WTC11 (cell line): ENCODE results near the gene DIDO1. TPM values are rescaled to one million over a fixed set of nuclear protein-coding genes. Genes with fewer than 3 reads are reported as not detected.
A peak's percentile ranks its signal among the peaks of the same experiment; 100 is the strongest.

Source experiments
- ATAC-seq: fragments of 200-7000 bp; cut with Tn5 transposase; 2 replicates; pipeline ENCODE4 v1.10.0; 2021; ENCODE audit warnings: mild to moderate bottlenecking, moderate library complexity
- CTCF ChIA-PET: fragments of 300-600 bp; sonication (Branson Sonifier 250); formaldehyde crosslinking; loops from one replicate; lab custom pipeline; 2021; ENCODE audit warnings: antibody characterized with exemption; lab: Charles Lee
- POLR2A ChIA-PET: fragments of 350-600 bp; sonication (Branson Sonifier 250); formaldehyde crosslinking; loops from one replicate; lab custom pipeline; 2021; ENCODE audit warnings: antibody characterized with exemption; lab: Charles Lee
- DNase-seq: peaks from one replicate; pipeline ENCODE4 v3.0.0; 2021; ENCODE audit warnings: low spot score
- H3K27ac Mint-ChIP-seq: 2 replicates; pipeline ENCODE4 v1.8.0; 2021; ENCODE audit warnings: mixed read lengths
- H3K27me3 Mint-ChIP-seq: 2 replicates; pipeline ENCODE4 v1.8.0; 2021; ENCODE audit warnings: low read depth, mild to moderate bottlenecking, moderate library complexity, mixed read lengths
- H3K36me3 Mint-ChIP-seq: 2 replicates; pipeline ENCODE4 v1.8.0; 2021; ENCODE audit warnings: mixed read lengths
- H3K4me1 Mint-ChIP-seq: 2 replicates; pipeline ENCODE4 v1.8.0; 2022; ENCODE audit warnings: mixed read lengths
- H3K4me3 Mint-ChIP-seq: 2 replicates; pipeline ENCODE4 v1.8.0; 2021; ENCODE audit warnings: mild to moderate bottlenecking, moderate library complexity, mixed read lengths
- H3K9me3 Mint-ChIP-seq: 2 replicates; pipeline ENCODE4 v1.8.0; 2021; ENCODE audit warnings: mixed read lengths
- ATF1 ChIP-seq: sonication (generic); formaldehyde crosslinking; IDR thresholded peaks from 2 replicates; pipeline ENCODE4 v1.8.1; 2023; ENCODE audit warnings: mild to moderate bottlenecking, moderate library complexity, missing genetic modification reagents
- CBFB ChIP-seq: sonication (generic); formaldehyde crosslinking; IDR thresholded peaks from 2 replicates; pipeline ENCODE4 v1.8.1; 2022; ENCODE audit warnings: mild to moderate bottlenecking, low read depth, missing genetic modification reagents
- CREB1 ChIP-seq: sonication (generic); formaldehyde crosslinking; IDR thresholded peaks from 2 replicates; pipeline ENCODE4 v1.8.0; 2023; ENCODE audit warnings: mild to moderate bottlenecking, missing genetic modification reagents
- ETV6 ChIP-seq: sonication (generic); formaldehyde crosslinking; IDR thresholded peaks from 2 replicates; pipeline ENCODE4 v1.8.1; 2022; ENCODE audit warnings: mild to moderate bottlenecking, missing genetic modification reagents
- FOXP1 ChIP-seq: sonication (generic); formaldehyde crosslinking; IDR thresholded peaks from 2 replicates; pipeline ENCODE4 v1.8.0; 2022; ENCODE audit warnings: missing genetic modification reagents, mild to moderate bottlenecking, moderate library complexity, borderline replicate concordance
- GABPB1 ChIP-seq: sonication (generic); formaldehyde crosslinking; IDR thresholded peaks from 2 replicates; pipeline ENCODE4 v1.8.1; 2023; ENCODE audit warnings: mild to moderate bottlenecking, missing genetic modification reagents
- JAZF1 ChIP-seq: fragments of 250-450 bp; sonication (Bioruptor Pico); IDR thresholded peaks from 2 replicates; pipeline ENCODE4 v1.9.0; 2021; ENCODE audit warnings: moderate library complexity, mild to moderate bottlenecking, inconsistent platforms
- KAT7 ChIP-seq: sonication (generic); formaldehyde crosslinking; IDR thresholded peaks from 2 replicates; pipeline ENCODE4 v1.8.1; 2023; ENCODE audit warnings: missing genetic modification reagents, mild to moderate bottlenecking, borderline replicate concordance
- MYBL2 ChIP-seq: sonication (generic); formaldehyde crosslinking; IDR thresholded peaks from 2 replicates; pipeline ENCODE4 v1.8.1; 2023; ENCODE audit warnings: mild to moderate bottlenecking, moderate library complexity, missing genetic modification reagents
- NFATC4 ChIP-seq: fragments of 250-450 bp; sonication (Bioruptor Pico); IDR thresholded peaks from 2 replicates; pipeline ENCODE4 v1.9.0; 2021; ENCODE audit warnings: mild to moderate bottlenecking
- NR1H2 ChIP-seq: sonication (generic); formaldehyde crosslinking; IDR thresholded peaks from 2 replicates; pipeline ENCODE4 v1.9.0; 2021; ENCODE audit warnings: mild to moderate bottlenecking, moderate library complexity, missing genetic modification reagents
- NR2C2 ChIP-seq: sonication (generic); formaldehyde crosslinking; IDR thresholded peaks from 2 replicates; pipeline ENCODE4 v1.8.0; 2022; ENCODE audit warnings: mild to moderate bottlenecking, missing genetic modification reagents
- PRRX2 ChIP-seq: fragments of 250-450 bp; sonication (Bioruptor Pico); IDR thresholded peaks from 2 replicates; pipeline ENCODE4 v1.8.0; 2021; ENCODE audit warnings: mild to moderate bottlenecking
- RELA ChIP-seq: sonication (generic); formaldehyde crosslinking; IDR thresholded peaks from 2 replicates; pipeline ENCODE4 v1.8.1; 2022; ENCODE audit warnings: missing genetic modification reagents, mild to moderate bottlenecking, borderline replicate concordance
- SMAD3 ChIP-seq: sonication (generic); formaldehyde crosslinking; IDR thresholded peaks from 2 replicates; pipeline ENCODE4 v1.8.0; 2022; ENCODE audit warnings: missing genetic modification reagents, mild to moderate bottlenecking, borderline replicate concordance
- SP1 ChIP-seq: sonication (generic); formaldehyde crosslinking; conservative IDR thresholded peaks from 2 replicates; pipeline ENCODE4 v1.8.1; 2022; ENCODE audit warnings: missing genetic modification reagents
- TP53 ChIP-seq: sonication (generic); formaldehyde crosslinking; IDR thresholded peaks from 2 replicates; pipeline ENCODE4 v1.8.1; 2023; ENCODE audit warnings: mild to moderate bottlenecking, missing genetic modification reagents
- ZNF263 ChIP-seq: sonication (generic); formaldehyde crosslinking; IDR thresholded peaks from 2 replicates; pipeline ENCODE4 v1.8.1; 2022; ENCODE audit warnings: low read depth, mild to moderate bottlenecking, moderate library complexity, missing genetic modification reagents
- ZNF416 ChIP-seq: fragments of 250-450 bp; sonication (Bioruptor Pico); IDR thresholded peaks from 2 replicates; pipeline ENCODE4 v1.9.0; 2021; ENCODE audit warnings: mild to moderate bottlenecking, inconsistent platforms
- ZNF671 ChIP-seq: fragments of 250-450 bp; sonication (Bioruptor Pico); IDR thresholded peaks from 2 replicates; pipeline ENCODE4 v1.8.0; 2021; ENCODE audit warnings: mild to moderate bottlenecking
- total RNA-seq: library from RNA; stranded (reverse); gene quantifications from 3 replicates; pipeline ENCODE4 v1.2.3, GENCODE V29; 2021
- TF ChIP-seq, protein P1 (sequence below): sonication (generic); formaldehyde crosslinking; IDR thresholded peaks from 2 replicates; pipeline ENCODE4 v1.8.1; 2023; ENCODE audit warnings: mild to moderate bottlenecking, missing genetic modification reagents
- TF ChIP-seq, protein P2 (sequence below): sonication (generic); formaldehyde crosslinking; IDR thresholded peaks from 2 replicates; pipeline ENCODE4 v1.8.0; 2023; ENCODE audit warnings: missing genetic modification reagents, mild to moderate bottlenecking, borderline replicate concordance
- TF ChIP-seq, protein P3 (sequence below): sonication (generic); formaldehyde crosslinking; IDR thresholded peaks from 2 replicates; pipeline ENCODE4 v1.8.1; 2022; ENCODE audit warnings: low read depth, missing genetic modification reagents, borderline replicate concordance
- TF ChIP-seq, protein P4 (sequence below): sonication (generic); formaldehyde crosslinking; conservative IDR thresholded peaks from 2 replicates; pipeline ENCODE4 v1.8.1; 2022; ENCODE audit warnings: mild to moderate bottlenecking, missing genetic modification reagents
- TF ChIP-seq, protein P5 (sequence below): sonication (generic); formaldehyde crosslinking; IDR thresholded peaks from 2 replicates; pipeline ENCODE4 v1.8.1; 2023; ENCODE audit warnings: mild to moderate bottlenecking, moderate library complexity, missing genetic modification reagents
- TF ChIP-seq, protein P6 (sequence below): sonication (generic); formaldehyde crosslinking; IDR thresholded peaks from 2 replicates; pipeline ENCODE4 v1.8.1; 2022; ENCODE audit warnings: low read depth, mild to moderate bottlenecking, moderate library complexity, missing genetic modification reagents, borderline replicate concordance
- TF ChIP-seq, protein P7 (sequence below): sonication (generic); formaldehyde crosslinking; IDR thresholded peaks from 2 replicates; pipeline ENCODE4 v1.8.0; 2022; ENCODE audit warnings: mild to moderate bottlenecking, missing genetic modification reagents

The DIDO1 gene
- total RNA-seq, 1 experiment from 2014 or later: 87.3 TPM

DNA sequence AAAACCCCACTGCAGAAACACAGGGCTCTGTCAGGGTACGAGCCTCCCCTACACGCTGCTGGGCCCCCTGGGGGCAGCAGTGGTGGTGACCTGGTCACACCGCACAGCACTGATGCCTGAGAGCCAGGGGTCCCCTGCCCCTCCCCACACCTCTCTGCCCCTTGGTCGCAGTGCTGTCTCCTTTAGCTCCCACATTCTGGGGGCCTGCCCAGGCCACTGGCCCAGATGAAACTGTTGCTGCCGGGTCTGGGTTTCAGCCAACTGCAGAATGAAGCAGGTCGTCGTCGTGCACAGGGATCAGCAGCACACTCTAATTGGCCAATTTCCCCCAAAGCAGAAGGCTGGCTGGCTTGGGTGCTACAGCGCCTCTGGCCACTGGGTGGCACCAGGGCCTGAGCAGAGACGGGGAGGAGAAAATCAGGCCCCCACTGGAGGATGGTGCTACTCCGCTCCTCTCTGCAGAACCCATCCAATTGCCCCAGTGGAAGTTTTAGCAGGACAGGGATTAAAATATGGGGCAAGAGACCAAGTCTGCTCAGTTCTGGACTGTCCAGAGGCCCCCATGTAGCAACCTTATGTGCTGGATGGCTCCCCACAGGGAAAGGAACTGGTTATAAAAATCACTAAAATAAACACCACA lies 26.1 kb downstream of the DIDO1 start:
- no peaks in the 10 kb centered on the region for H3K27me3 Mint-ChIP-seq
- ChIA-PET POLR2A (interaction anchor here (1.1 kb wide), 1 partner anchor 23 kb away, joined by 5 read pairs; no protein-coding TSS in a partner anchor), CTCF (interaction anchor here (0.6 to 2.2 kb wide), 16 partner anchors 10 to 330 kb away, joined by 3 to 11 read pairs (median 4); partner anchors contain the start of gene BHLHE23)
- peak; percentile 89 for DNase-seq
- peaks cover 44% of the 10 kb centered on the region for H3K4me1 Mint-ChIP-seq
- peak overlapping the region; percentile 52; the same call in 1 of the 2 replicates for H3K4me3 Mint-ChIP-seq
- H3K36me3 Mint-ChIP-seq: peaks cover 55% of the 10 kb centered on the region
- no peaks in the 10 kb centered on the region for H3K9me3 Mint-ChIP-seq
- peak; percentile 87 for ATAC-seq
- peak overlapping the region; percentile 96 for H3K27ac Mint-ChIP-seq
- TF ChIP-seq ZNF263 (CRISPR knock-in tag) (0 out of 2 replicates have a peak, but pooled peaks have one; percentile 38), CBFB (CRISPR knock-in tag) (no peak), CREB1 (CRISPR knock-in tag) (no peak), FOXP1 (CRISPR knock-in tag) (0 out of 2 replicates have a peak, but pooled peaks have one; percentile 19), TP53 (CRISPR knock-in tag) (no peak), ZNF416 (peak; percentile 67; the same call in 1 of the 2 replicates), NFATC4 (CRISPR knock-in tag) (peak; percentile 80; the same call in 1 of the 2 replicates), SMAD3 (CRISPR knock-in tag) (0 out of 2 replicates have a peak, but pooled peaks have one; percentile 48), RELA (peak; percentile 51; the same call in 1 of the 2 replicates), SP1 (peak; percentile 60; the same call in 1 of the 2 replicates), GABPB1 (CRISPR knock-in tag) (no peak), JAZF1 (CRISPR knock-in tag) (no peak), ATF1 (peak; percentile 40; the same call in 1 of the 2 replicates), ZNF671 (no peak), NR1H2 (CRISPR knock-in tag) (no peak), KAT7 (CRISPR knock-in tag) (no peak), MYBL2 (no peak), NR2C2 (CRISPR knock-in tag) (no peak), ETV6 (CRISPR knock-in tag) (no peak; the same call in 1 of the 2 replicates), PRRX2 (CRISPR knock-in tag) (no peak)
- TF ChIP-seq, protein P1, sequence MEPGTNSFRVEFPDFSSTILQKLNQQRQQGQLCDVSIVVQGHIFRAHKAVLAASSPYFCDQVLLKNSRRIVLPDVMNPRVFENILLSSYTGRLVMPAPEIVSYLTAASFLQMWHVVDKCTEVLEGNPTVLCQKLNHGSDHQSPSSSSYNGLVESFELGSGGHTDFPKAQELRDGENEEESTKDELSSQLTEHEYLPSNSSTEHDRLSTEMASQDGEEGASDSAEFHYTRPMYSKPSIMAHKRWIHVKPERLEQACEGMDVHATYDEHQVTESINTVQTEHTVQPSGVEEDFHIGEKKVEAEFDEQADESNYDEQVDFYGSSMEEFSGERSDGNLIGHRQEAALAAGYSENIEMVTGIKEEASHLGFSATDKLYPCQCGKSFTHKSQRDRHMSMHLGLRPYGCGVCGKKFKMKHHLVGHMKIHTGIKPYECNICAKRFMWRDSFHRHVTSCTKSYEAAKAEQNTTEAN (CRISPR knock-in tag): no peak
- TF ChIP-seq, protein P2, sequence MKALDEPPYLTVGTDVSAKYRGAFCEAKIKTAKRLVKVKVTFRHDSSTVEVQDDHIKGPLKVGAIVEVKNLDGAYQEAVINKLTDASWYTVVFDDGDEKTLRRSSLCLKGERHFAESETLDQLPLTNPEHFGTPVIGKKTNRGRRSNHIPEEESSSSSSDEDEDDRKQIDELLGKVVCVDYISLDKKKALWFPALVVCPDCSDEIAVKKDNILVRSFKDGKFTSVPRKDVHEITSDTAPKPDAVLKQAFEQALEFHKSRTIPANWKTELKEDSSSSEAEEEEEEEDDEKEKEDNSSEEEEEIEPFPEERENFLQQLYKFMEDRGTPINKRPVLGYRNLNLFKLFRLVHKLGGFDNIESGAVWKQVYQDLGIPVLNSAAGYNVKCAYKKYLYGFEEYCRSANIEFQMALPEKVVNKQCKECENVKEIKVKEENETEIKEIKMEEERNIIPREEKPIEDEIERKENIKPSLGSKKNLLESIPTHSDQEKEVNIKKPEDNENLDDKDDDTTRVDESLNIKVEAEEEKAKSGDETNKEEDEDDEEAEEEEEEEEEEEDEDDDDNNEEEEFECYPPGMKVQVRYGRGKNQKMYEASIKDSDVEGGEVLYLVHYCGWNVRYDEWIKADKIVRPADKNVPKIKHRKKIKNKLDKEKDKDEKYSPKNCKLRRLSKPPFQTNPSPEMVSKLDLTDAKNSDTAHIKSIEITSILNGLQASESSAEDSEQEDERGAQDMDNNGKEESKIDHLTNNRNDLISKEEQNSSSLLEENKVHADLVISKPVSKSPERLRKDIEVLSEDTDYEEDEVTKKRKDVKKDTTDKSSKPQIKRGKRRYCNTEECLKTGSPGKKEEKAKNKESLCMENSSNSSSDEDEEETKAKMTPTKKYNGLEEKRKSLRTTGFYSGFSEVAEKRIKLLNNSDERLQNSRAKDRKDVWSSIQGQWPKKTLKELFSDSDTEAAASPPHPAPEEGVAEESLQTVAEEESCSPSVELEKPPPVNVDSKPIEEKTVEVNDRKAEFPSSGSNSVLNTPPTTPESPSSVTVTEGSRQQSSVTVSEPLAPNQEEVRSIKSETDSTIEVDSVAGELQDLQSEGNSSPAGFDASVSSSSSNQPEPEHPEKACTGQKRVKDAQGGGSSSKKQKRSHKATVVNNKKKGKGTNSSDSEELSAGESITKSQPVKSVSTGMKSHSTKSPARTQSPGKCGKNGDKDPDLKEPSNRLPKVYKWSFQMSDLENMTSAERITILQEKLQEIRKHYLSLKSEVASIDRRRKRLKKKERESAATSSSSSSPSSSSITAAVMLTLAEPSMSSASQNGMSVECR: no peak
- TF ChIP-seq, protein P3, sequence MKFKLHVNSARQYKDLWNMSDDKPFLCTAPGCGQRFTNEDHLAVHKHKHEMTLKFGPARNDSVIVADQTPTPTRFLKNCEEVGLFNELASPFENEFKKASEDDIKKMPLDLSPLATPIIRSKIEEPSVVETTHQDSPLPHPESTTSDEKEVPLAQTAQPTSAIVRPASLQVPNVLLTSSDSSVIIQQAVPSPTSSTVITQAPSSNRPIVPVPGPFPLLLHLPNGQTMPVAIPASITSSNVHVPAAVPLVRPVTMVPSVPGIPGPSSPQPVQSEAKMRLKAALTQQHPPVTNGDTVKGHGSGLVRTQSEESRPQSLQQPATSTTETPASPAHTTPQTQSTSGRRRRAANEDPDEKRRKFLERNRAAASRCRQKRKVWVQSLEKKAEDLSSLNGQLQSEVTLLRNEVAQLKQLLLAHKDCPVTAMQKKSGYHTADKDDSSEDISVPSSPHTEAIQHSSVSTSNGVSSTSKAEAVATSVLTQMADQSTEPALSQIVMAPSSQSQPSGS: no peak
- TF ChIP-seq, protein P4, sequence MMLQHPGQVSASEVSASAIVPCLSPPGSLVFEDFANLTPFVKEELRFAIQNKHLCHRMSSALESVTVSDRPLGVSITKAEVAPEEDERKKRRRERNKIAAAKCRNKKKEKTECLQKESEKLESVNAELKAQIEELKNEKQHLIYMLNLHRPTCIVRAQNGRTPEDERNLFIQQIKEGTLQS (CRISPR knock-in tag): no peak
- TF ChIP-seq, protein P5, sequence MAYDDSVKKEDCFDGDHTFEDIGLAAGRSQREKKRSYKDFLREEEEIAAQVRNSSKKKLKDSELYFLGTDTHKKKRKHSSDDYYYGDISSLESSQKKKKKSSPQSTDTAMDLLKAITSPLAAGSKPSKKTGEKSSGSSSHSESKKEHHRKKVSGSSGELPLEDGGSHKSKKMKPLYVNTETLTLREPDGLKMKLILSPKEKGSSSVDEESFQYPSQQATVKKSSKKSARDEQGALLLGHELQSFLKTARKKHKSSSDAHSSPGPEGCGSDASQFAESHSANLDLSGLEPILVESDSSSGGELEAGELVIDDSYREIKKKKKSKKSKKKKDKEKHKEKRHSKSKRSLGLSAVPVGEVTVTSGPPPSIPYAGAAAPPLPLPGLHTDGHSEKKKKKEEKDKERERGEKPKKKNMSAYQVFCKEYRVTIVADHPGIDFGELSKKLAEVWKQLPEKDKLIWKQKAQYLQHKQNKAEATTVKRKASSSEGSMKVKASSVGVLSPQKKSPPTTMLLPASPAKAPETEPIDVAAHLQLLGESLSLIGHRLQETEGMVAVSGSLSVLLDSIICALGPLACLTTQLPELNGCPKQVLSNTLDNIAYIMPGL: peak; percentile 77; the same call in 1 of the 2 replicates
- TF ChIP-seq, protein P6, sequence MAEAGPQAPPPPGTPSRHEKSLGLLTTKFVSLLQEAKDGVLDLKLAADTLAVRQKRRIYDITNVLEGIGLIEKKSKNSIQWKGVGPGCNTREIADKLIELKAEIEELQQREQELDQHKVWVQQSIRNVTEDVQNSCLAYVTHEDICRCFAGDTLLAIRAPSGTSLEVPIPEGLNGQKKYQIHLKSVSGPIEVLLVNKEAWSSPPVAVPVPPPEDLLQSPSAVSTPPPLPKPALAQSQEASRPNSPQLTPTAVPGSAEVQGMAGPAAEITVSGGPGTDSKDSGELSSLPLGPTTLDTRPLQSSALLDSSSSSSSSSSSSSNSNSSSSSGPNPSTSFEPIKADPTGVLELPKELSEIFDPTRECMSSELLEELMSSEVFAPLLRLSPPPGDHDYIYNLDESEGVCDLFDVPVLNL: no peak
- TF ChIP-seq, protein P7, sequence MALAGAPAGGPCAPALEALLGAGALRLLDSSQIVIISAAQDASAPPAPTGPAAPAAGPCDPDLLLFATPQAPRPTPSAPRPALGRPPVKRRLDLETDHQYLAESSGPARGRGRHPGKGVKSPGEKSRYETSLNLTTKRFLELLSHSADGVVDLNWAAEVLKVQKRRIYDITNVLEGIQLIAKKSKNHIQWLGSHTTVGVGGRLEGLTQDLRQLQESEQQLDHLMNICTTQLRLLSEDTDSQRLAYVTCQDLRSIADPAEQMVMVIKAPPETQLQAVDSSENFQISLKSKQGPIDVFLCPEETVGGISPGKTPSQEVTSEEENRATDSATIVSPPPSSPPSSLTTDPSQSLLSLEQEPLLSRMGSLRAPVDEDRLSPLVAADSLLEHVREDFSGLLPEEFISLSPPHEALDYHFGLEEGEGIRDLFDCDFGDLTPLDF (CRISPR knock-in tag): no peak
